Measurements from ENCODE around the gene DMD.
A peak's percentile ranks its signal among the peaks of the same experiment; 100 is the strongest.

DMD gene

DNA sequence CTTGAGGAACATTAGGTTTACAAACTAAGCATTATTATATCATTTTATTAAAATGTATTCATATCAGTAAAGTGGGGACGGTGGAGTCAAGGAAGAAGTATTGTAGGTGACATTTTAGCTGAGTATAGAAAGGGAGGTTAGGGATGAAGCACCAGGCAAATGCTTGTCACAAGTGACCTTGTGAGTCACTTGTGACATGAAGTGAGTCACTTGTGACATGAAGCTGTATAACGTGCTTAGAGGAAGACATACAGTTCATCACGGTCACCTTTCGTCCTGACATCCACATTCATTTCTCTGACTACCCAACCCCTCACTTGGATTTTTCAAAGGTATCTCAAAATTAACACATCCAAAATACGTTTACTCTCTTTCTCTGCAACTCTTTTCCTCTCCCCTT lies 1034.8 kb downstream of the DMD start:
- DNase-seq: no peak
- intact Hi-C loops (cut with DNase I): no loop called here

GRCh38 chrX:32170481-32170880 lies 1040.9 kb downstream of the DMD start:
- DNase-seq: no peak
- intact Hi-C loops (cut with DNase I): no loop called here

- intact Hi-C loops (cut with DNase I): no loop called here
- peak in 39 of 42 donors; percentile 2 to 72 (median 36) for DNase-seq
These were observed 1056.2 kb downstream of the DMD start for GRCh38 chrX:32155044-32155638.

DNA sequence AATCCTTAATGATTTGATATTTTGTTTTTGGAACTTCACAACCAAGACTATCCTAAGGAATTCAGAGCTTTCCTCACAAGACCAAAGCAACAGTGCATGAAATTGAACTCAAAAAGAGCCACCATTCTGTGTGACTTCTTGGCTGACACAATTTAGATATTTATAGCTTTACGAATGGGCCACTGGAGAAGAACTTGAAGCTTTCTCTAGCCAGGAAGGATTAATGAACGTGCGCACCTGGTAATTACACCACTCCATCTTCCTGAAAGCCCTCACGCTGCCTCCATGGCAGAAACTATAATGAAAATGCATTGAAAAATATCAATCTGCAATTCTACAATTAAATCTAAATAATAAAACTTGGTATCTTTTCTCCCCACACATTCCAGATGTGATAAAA lies 1057.8 kb downstream of the DMD start:
- no peak for DNase-seq
- intact Hi-C loops (cut with DNase I): no loop called here

DNA sequence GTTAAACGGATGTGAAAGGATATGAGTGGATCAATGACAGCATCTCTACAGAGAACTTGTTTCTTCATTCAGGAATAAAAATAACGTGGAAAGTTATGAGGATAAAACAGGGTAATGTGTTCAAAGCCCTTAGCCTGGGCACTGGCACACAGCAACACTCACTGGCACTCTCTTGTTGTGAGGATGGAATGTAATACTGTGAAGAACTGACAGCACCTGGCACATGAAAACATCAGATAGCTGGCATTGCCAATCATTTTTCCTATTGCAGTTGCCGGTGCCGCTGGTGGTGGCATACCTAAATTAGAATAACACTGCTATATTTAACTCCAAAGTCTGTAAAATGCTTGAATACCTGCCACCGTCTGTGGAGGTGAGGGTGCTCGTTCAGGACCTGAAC lies 1061.2 kb downstream of the DMD start:
- peak in 8 of 42 donors; percentile 0 to 40 (median 4) for DNase-seq
- intact Hi-C loops (cut with DNase I): no loop called here

- DNase-seq: no peak
- intact Hi-C loops (cut with DNase I): no loop called here
These were observed 1069.5 kb downstream of the DMD start for GRCh38 chrX:32141841-32142240.

- no peak for DNase-seq
- intact Hi-C loops (cut with DNase I): no loop called here
These were observed 1071.9 kb downstream of the DMD start for GRCh38 chrX:32139476-32139875.

DNA sequence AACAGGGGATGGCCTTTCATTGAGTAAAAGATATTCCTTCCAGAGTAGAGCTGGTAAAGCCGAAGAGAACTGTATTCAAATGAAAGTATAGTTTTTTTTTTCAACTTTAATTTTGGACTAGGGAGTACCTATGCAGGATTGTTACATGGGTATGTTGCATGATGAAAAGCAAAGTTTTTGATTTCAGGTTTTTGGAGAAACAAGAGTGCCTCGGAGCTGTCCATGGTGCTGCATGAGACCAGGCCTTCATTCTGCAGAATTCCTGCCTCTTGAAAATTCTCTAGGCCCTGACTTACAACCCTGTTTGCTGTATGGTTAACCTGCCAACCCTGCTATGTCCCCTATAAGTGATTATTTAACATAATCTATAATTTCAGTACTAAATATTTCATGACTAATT lies 1073.8 kb downstream of the DMD start:
- intact Hi-C loops (cut with DNase I): no loop called here
- peak in 1 of 42 donors; percentile 1 for DNase-seq

DNA sequence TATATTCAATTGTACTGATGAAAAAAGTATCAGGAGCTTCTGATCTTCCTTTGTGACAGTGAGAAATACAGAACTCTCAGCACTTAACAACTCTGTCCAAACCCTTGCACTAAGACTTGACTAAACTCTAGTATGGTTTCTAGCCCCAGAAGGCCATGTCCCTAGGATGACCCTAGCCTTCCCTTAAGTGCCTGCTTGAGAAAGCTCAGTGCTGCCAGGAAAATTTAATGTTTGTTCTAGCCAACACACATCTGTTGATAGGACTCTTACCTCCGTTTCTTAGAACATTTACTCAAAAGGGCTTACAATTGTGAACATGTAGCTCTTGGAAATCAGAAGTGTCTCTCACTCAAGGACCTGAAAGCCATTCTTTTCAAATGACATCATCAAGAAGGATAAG lies 1084.4 kb downstream of the DMD start:
- intact Hi-C loops (cut with DNase I): no loop called here
- DNase-seq: no peak

DNA sequence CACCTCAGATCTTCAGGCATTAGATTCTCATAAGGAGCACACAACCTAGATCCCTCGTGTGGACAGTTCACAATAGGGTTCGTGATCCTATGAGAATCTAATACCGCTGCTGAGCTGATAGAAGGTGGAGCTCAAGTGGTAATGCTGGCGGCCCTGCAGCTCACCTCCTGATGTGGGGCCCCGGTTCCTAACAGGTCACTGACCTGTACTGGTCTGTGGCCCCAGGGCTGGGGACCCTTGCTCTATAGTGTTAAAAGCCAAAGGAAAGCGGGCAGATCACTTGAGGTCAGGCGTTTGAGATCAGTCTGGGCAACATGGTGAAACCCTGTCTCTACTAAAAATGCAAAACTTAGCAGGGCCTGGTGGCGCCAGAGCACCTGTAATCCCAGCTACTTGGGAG lies 1092.5 kb downstream of the DMD start:
- intact Hi-C loops (cut with DNase I): no loop called here
- no peak for DNase-seq

GRCh38 chrX:32116047-32116446 lies 1095.3 kb downstream of the DMD start:
- intact Hi-C loops (cut with DNase I): no loop called here
- no peak for DNase-seq

DNA sequence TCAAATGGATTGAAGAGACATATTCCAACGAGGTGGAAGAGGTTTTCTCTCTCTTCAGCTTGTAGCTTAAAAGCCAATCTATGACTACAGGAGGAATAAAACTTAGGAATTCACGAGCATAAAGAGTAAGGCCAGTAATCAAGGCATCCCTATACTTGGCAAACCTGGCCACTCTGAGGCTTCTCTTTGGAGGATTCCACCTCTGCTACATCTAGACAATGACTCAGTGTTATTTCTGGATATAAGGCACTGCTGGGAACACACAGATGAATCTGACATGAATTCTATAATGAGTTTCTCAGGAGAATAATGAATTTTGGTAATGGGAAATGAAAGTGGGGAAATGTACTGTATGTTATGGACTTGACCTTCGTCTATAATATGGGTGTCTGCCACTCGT lies 1123.7 kb downstream of the DMD start:
- intact Hi-C loops (cut with DNase I): no loop called here
- no peak for DNase-seq

- DNase-seq: no peak
- intact Hi-C loops (cut with DNase I): no loop called here
These were observed 1126.6 kb downstream of the DMD start for GRCh38 chrX:32084757-32085156.

DNA sequence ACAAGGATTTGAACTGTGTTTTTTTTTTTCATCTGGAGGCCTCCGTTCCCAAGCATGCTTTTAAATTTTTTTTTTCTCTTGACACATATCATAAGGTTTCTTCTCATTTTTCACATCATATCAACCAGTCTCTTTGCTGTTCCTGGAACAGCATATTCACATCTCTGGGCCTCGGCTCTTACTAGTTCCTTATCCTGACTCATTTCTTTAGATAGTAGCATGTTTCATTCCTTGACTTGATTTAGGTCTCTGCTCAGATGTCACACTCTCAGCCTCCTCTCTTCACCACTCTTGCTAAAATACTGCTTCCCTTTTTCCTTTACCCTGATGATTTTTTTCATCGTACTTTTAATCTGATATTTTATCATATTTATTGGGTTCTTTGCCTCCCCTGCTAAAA lies 1163.1 kb downstream of the DMD start:
- DNase-seq: no peak
- intact Hi-C loops (cut with DNase I): no loop called here

DNA sequence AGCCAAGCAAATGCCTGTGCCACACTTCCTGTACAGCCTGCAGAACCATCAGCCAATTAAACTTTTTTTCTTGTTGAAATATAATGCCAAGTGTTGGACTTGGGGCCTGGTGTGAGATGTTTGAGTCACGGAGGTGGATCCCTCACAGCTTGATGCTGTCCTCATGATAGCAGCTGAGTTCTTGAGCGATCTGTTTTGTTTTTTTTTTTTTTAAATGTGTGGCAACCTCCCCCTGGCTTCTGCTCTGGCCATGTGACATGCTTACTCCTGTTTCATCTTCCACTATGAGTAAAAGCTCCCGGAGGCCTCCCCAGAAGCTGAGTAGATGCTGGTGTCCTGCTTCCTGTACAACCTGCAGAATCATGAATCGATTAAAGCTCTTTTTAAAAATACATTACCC lies 1166.2 kb downstream of the DMD start:
- DNase-seq: no peak
- intact Hi-C loops (cut with DNase I): no loop called here

DNA sequence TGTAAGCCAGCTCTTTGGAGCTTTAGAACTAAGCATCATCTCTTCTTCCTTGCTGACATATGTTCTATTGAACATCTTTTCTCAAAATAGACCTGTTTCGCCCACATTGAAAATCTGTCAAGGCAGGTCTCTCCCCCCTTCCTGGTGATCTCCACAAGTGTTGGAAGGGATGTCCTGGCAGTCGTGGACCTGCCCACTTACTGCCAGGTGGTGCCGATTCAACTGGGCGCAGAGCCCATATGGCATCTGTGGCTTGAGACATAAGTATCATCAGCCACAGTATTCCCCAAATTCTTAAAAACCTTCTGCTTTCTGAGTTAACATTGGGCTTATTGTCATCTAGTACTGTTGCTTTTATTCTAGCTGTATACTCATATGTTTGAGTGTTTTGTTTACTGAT lies 1170.2 kb downstream of the DMD start:
- no peak for DNase-seq
- intact Hi-C loops (cut with DNase I): no loop called here

- intact Hi-C loops (cut with DNase I): no loop called here
- no peak for DNase-seq
These were observed 1184.6 kb downstream of the DMD start for GRCh38 chrX:32026772-32027171.

DNA sequence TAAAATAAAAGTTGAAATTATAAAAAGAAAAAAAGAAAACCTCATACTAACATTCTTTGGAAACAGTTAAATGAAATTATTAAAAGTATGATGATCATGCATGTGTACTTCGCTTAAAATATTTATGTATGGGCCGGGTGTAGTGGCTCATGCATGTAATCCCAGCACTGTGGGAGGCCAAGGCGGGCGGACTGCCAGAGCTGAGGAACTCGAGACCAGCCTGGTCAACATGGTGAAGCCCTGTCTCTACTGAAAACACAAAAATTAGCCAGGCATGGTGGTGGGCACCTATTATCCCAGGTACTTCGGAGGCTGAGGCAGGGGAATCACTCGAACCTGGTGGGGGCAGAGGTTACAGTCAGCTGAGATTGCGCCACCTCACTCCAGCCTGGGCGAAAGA lies 1187.3 kb downstream of the DMD start:
- intact Hi-C loops (cut with DNase I): no loop called here
- no peak for DNase-seq

GRCh38 chrX:32016195-32016594 lies 1195.2 kb downstream of the DMD start:
- intact Hi-C loops (cut with DNase I): no loop called here
- DNase-seq: no peak

GRCh38 chrX:32010948-32011347 lies 1200.4 kb downstream of the DMD start:
- intact Hi-C loops (cut with DNase I): no loop called here
- DNase-seq: no peak

GRCh38 chrX:32010212-32010611 lies 1201.1 kb downstream of the DMD start:
- intact Hi-C loops (cut with DNase I): no loop called here
- DNase-seq: no peak

DNA sequence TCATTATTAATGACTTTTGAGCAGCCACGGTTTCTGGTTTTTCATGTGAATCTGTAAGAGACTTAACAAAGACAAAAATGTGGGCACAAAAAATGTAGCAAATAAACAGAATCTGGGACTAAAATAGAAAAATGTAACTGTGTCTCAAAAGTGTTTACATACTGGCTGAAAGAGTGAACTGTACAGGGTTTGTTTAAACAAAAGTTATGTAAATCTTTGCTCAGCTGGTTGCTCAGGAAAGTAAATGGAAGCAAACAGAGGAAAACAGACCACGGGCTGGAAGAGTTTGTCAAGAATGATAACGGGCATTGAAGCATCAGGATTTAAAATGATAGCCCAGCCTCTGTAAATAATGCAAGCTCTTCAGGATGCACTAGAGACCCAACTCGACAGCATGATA lies 1217.7 kb downstream of the DMD start:
- DNase-seq: no peak
- intact Hi-C loops (cut with DNase I): no loop called here

All from head of caudate nucleus (tissue), 42 donors.